ENCODE measurements around the gene PON2. TPM values are rescaled to one million over a fixed set of nuclear protein-coding genes. Genes with fewer than 3 reads are reported as not detected.

Gene PON2
- total and polyA plus RNA-seq, 2 of the 8 experiments (the other 6 are each of a cell fraction or from before 2014, with no cell fraction given) = 20.6 to 31.0 TPM

DNA sequence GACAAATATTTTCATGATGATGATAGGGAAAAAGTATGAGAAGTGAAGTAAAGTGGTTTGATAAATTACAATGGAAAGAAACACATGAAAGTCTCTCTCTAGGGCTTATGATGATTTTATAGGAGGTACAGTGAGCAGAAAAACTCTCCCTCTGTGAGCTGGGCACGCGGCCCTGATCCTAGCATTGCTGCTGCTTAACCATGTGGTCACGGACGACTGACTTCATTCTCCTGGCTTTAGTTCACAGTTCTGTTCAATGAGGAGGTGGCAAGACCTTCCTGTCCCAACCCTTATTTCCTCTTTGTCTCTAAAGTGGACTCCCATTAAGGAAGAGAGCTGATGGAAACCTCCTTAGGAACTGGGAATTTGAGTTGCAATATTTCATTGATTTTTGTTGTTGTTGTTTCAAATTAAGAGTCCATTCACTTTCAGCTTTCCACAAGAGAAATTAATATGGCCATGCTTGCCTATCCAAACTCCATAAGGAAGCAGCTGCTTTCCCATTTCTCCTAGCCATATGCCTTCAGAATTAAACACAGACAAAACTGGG, 30.4 kb downstream of the PON2 start:
- no peaks in the 10 kb centered on the region for H3K79me2 ChIP-seq (ENCODE audit: control insufficient read depth in 1 of 2, insufficient read depth in 2 of 2, low read length in 2 of 2)
- H3K36me3 ChIP-seq (ENCODE audit: control insufficient read depth in 2 of 4, insufficient read depth in 4 of 4, low read length in 3 of 4) = peaks cover 0 to 13% (median 2%) of the 10 kb centered on the region in 4 experiments; a peak in 4 of 8 replicates
- H4K20me1 ChIP-seq (replicated peaks in 1 of 2; ENCODE audit: control insufficient read depth in 1 of 2, insufficient read depth in 2 of 2, low read length in 2 of 2) = no peaks in the 10 kb centered on the region
- no peak overlapping the region for H4K8ac ChIP-seq (ENCODE audit: extremely low read depth, insufficient read depth, low read length)
- no peaks in the 10 kb centered on the region for H3K4me1 ChIP-seq (replicated peaks in 1 of 4; ENCODE audit: control insufficient read depth in 3 of 4, insufficient read depth in 4 of 4, low read length in 3 of 4)
- H4K91ac ChIP-seq (replicated peaks; ENCODE audit: insufficient read length, low read length) = no peak overlapping the region
- no peaks in the 10 kb centered on the region for H3K9me3 ChIP-seq (ENCODE audit: insufficient read depth in 2 of 2, low read depth in 1 of 2, low read length in 1 of 2)
- no peak overlapping the region for H3K14ac ChIP-seq (ENCODE audit: insufficient read length)
- H3K79me1 ChIP-seq (ENCODE audit: low read depth, low read length) = no peaks in the 10 kb centered on the region
- no peak overlapping the region for H2BK5ac ChIP-seq (ENCODE audit: low read depth, low read length)
- WGBS, 2 experiments (ENCODE audit: extremely low coverage in 1 of 2, insufficient coverage in 1 of 2, insufficient read length in 1 of 2, insufficient replicate concordance in 2 of 2, low coverage in 1 of 2, low lambda C conversion rate in 2 of 2, missing lambda C conversion rate in 1 of 2) = 95% methylated on average over 4 of the region's 4 CpGs; no CpG with 5 or more reads in 1 of the 2 experiments
- DNase-seq (ENCODE audit: low read depth in 1 of 2, low spot score in 2 of 2) = no peak
- no peak overlapping the region for H3K23ac ChIP-seq (ENCODE audit: insufficient read length)
- no peak overlapping the region for H3K9ac ChIP-seq (replicated peaks in 1 of 4; ENCODE audit: extremely low read depth in 1 of 4, low read depth in 3 of 4, low read length in 3 of 4)
- no peak overlapping the region for H2BK12ac ChIP-seq (ENCODE audit: low read depth, low read length)
- no peaks in the 10 kb centered on the region for H3K27me3 ChIP-seq (replicated peaks in 1 of 4; ENCODE audit: control insufficient read depth in 3 of 4, extremely low read depth in 1 of 4, insufficient read depth in 3 of 4, low read length in 3 of 4)
- FAIRE-seq = no peak
- no peak overlapping the region for H2BK120ac ChIP-seq (replicated peaks; ENCODE audit: low read depth, low read length)
- no peaks in the 10 kb centered on the region for H3K23me2 ChIP-seq (ENCODE audit: low read depth, low read length)
- no peak overlapping the region for H2AK5ac ChIP-seq (ENCODE audit: low read depth, low read length)
- POLR2A ChIA-PET (ENCODE audit: partially characterized antibody) = interaction anchor here (1.0 kb wide), 1 partner anchor 25 kb away, joined by 3 read pairs; no protein-coding TSS in a partner anchor
- H2BK20ac ChIP-seq (ENCODE audit: low read length) = no peak overlapping the region
- no peak overlapping the region for H3K18ac ChIP-seq (ENCODE audit: extremely low read depth, low read length)
- no peak overlapping the region for H3K4me2 ChIP-seq (ENCODE audit: insufficient read depth in 1 of 2, low read depth in 2 of 2, low read length in 2 of 2)
- no peak overlapping the region for H2AFZ ChIP-seq (ENCODE audit: low read length)
- H3K27ac ChIP-seq (ENCODE audit: low read depth, low read length) = no peak overlapping the region
- H4K5ac ChIP-seq (ENCODE audit: insufficient read length, low read depth, low read length) = no peak overlapping the region
- H3K4me3 ChIP-seq (ENCODE audit: extremely low read depth in 1 of 4, insufficient read depth in 2 of 4, low read depth in 3 of 4, low read length in 4 of 4) = no peak overlapping the region
- TF ChIP-seq TCF12 (IDR thresholded peaks at IDR 0.05; ENCODE audit: low read depth, low read length) (no peak), GTF2F1 (IDR thresholded peaks at IDR 0.05; ENCODE audit: borderline replicate concordance, low read depth, low read length) (no peak), POLR2AphosphoS5 (IDR thresholded peaks at IDR 0.05; ENCODE audit: low read depth, low read length) (no peak), EP300 (IDR thresholded peaks at IDR 0.05; ENCODE audit: borderline replicate concordance in 1 of 2, low read depth in 2 of 2, low read length in 2 of 2) (no peak), SIX5 (IDR thresholded peaks at IDR 0.05; ENCODE audit: low read depth, low read length) (no peak), RAD21 (IDR thresholded peaks at IDR 0.05 in 1 of 2, conservative IDR thresholded peaks at IDR 0.05 in 1 of 2; ENCODE audit: low read depth in 2 of 2, low read length in 2 of 2) (no peak), TAF7 (optimal IDR thresholded peaks at IDR 0.05; ENCODE audit: borderline replicate concordance, low read depth, low read length) (no peak), MAFK (IDR thresholded peaks at IDR 0.05; ENCODE audit: low read depth, low read length) (no peak), HDAC6 (IDR thresholded peaks at IDR 0.05; ENCODE audit: low read depth, low read length) (no peak), BCL11A (IDR thresholded peaks at IDR 0.05; ENCODE audit: low read depth in 2 of 2, low read length in 2 of 2) (no peak), ASH2L (IDR thresholded peaks at IDR 0.05; ENCODE audit: low read length) (no peak)
- TF ChIP-seq, protein P1, sequence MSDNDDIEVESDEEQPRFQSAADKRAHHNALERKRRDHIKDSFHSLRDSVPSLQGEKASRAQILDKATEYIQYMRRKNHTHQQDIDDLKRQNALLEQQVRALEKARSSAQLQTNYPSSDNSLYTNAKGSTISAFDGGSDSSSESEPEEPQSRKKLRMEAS (IDR thresholded peaks at IDR 0.05) = no peak
- CTCF ChIA-PET (ENCODE audit: partially characterized antibody) = interaction anchor here (0.9 to 3.2 kb wide), 4 partner anchors 8 to 286 kb away, joined by 3 to 16 read pairs (median 4); partner anchors contain the start of gene PON3
- no peak overlapping the region for H3K4ac ChIP-seq (replicated peaks; ENCODE audit: insufficient read length, low read depth, low read length)
- H2BK15ac ChIP-seq (ENCODE audit: low read length) = no peak overlapping the region
- no peak overlapping the region for H3K56ac ChIP-seq (replicated peaks; ENCODE audit: insufficient read length, low read depth, low read length)
